WTC11 (cell line): Measurements from ENCODE around the gene PDGFRB. TPM values are rescaled to one million over a fixed set of nuclear protein-coding genes. Genes with fewer than 3 reads are reported as not detected.

Experiments
- ATAC-seq: fragments of 200-7000 bp; cut with Tn5 transposase; 2 replicates; pipeline ENCODE4 v1.10.0; 2021; ENCODE audit warnings: mild to moderate bottlenecking, moderate library complexity
- CTCF ChIA-PET: fragments of 300-600 bp; sonication (Branson Sonifier 250); formaldehyde crosslinking; loops from one replicate; lab custom pipeline; 2021; ENCODE audit warnings: antibody characterized with exemption; lab: Charles Lee
- POLR2A ChIA-PET: fragments of 350-600 bp; sonication (Branson Sonifier 250); formaldehyde crosslinking; loops from one replicate; lab custom pipeline; 2021; ENCODE audit warnings: antibody characterized with exemption; lab: Charles Lee
- DNase-seq: peaks from one replicate; pipeline ENCODE4 v3.0.0; 2021; ENCODE audit warnings: low spot score
- H3K27ac Mint-ChIP-seq: 2 replicates; pipeline ENCODE4 v1.8.0; 2021; ENCODE audit warnings: mixed read lengths
- H3K27me3 Mint-ChIP-seq: 2 replicates; pipeline ENCODE4 v1.8.0; 2021; ENCODE audit warnings: low read depth, mild to moderate bottlenecking, moderate library complexity, mixed read lengths
- H3K36me3 Mint-ChIP-seq: 2 replicates; pipeline ENCODE4 v1.8.0; 2021; ENCODE audit warnings: mixed read lengths
- H3K4me1 Mint-ChIP-seq: 2 replicates; pipeline ENCODE4 v1.8.0; 2022; ENCODE audit warnings: mixed read lengths
- H3K4me3 Mint-ChIP-seq: 2 replicates; pipeline ENCODE4 v1.8.0; 2021; ENCODE audit warnings: mild to moderate bottlenecking, moderate library complexity, mixed read lengths
- H3K9me3 Mint-ChIP-seq: 2 replicates; pipeline ENCODE4 v1.8.0; 2021; ENCODE audit warnings: mixed read lengths
- ATF1 ChIP-seq: sonication (generic); formaldehyde crosslinking; IDR thresholded peaks from 2 replicates; pipeline ENCODE4 v1.8.1; 2023; ENCODE audit warnings: mild to moderate bottlenecking, moderate library complexity, missing genetic modification reagents
- EMX1 ChIP-seq: fragments of 250-450 bp; sonication (Bioruptor Pico); IDR thresholded peaks from 2 replicates; pipeline ENCODE4 v1.8.0; 2021; ENCODE audit warnings: mild to moderate bottlenecking
- FOXJ3 ChIP-seq: sonication (generic); formaldehyde crosslinking; IDR thresholded peaks from 2 replicates; pipeline ENCODE4 v1.9.0; 2021; ENCODE audit warnings: missing genetic modification reagents, mild to moderate bottlenecking, borderline replicate concordance
- FOXP1 ChIP-seq: sonication (generic); formaldehyde crosslinking; IDR thresholded peaks from 2 replicates; pipeline ENCODE4 v1.8.0; 2022; ENCODE audit warnings: missing genetic modification reagents, mild to moderate bottlenecking, moderate library complexity, borderline replicate concordance
- MYBL2 ChIP-seq: sonication (generic); formaldehyde crosslinking; IDR thresholded peaks from 2 replicates; pipeline ENCODE4 v1.8.1; 2023; ENCODE audit warnings: mild to moderate bottlenecking, moderate library complexity, missing genetic modification reagents
- NFATC4 ChIP-seq: fragments of 250-450 bp; sonication (Bioruptor Pico); IDR thresholded peaks from 2 replicates; pipeline ENCODE4 v1.9.0; 2021; ENCODE audit warnings: mild to moderate bottlenecking
- NR2C2 ChIP-seq: sonication (generic); formaldehyde crosslinking; IDR thresholded peaks from 2 replicates; pipeline ENCODE4 v1.8.0; 2022; ENCODE audit warnings: mild to moderate bottlenecking, missing genetic modification reagents
- NR3C1 ChIP-seq: sonication (generic); formaldehyde crosslinking; conservative IDR thresholded peaks from 2 replicates; pipeline ENCODE4 v1.8.1; 2023; ENCODE audit warnings: low read depth, mild to moderate bottlenecking, missing genetic modification reagents
- PRRX2 ChIP-seq: fragments of 250-450 bp; sonication (Bioruptor Pico); IDR thresholded peaks from 2 replicates; pipeline ENCODE4 v1.8.0; 2021; ENCODE audit warnings: mild to moderate bottlenecking
- SP1 ChIP-seq: sonication (generic); formaldehyde crosslinking; conservative IDR thresholded peaks from 2 replicates; pipeline ENCODE4 v1.8.1; 2022; ENCODE audit warnings: missing genetic modification reagents
- TEAD1 ChIP-seq: sonication (generic); formaldehyde crosslinking; IDR thresholded peaks from 2 replicates; pipeline ENCODE4 v1.8.0; 2022; ENCODE audit warnings: mild to moderate bottlenecking, missing genetic modification reagents
- ZNF263 ChIP-seq: sonication (generic); formaldehyde crosslinking; IDR thresholded peaks from 2 replicates; pipeline ENCODE4 v1.8.1; 2022; ENCODE audit warnings: low read depth, mild to moderate bottlenecking, moderate library complexity, missing genetic modification reagents
- ZNF423 ChIP-seq: fragments of 250-450 bp; sonication (Bioruptor Pico); IDR thresholded peaks from 2 replicates; pipeline ENCODE4 v2.1.2; 2022; ENCODE audit warnings: mild to moderate bottlenecking, moderate library complexity
- ZNF671 ChIP-seq: fragments of 250-450 bp; sonication (Bioruptor Pico); IDR thresholded peaks from 2 replicates; pipeline ENCODE4 v1.8.0; 2021; ENCODE audit warnings: mild to moderate bottlenecking
- total RNA-seq: library from RNA; stranded (reverse); gene quantifications from 3 replicates; pipeline ENCODE4 v1.2.3, GENCODE V29; 2021
- TF ChIP-seq, protein P1 (sequence below): sonication (generic); formaldehyde crosslinking; IDR thresholded peaks from 2 replicates; pipeline ENCODE4 v1.8.1; 2023; ENCODE audit warnings: mild to moderate bottlenecking, missing genetic modification reagents
- TF ChIP-seq, protein P2 (sequence below): sonication (generic); formaldehyde crosslinking; IDR thresholded peaks from 2 replicates; pipeline ENCODE4 v1.8.1; 2023; ENCODE audit warnings: mild to moderate bottlenecking, missing genetic modification reagents, moderate library complexity
- TF ChIP-seq, protein P3 (sequence below): sonication (generic); formaldehyde crosslinking; IDR thresholded peaks from 2 replicates; pipeline ENCODE4 v1.8.0; 2022; ENCODE audit warnings: mild to moderate bottlenecking, missing genetic modification reagents
- TF ChIP-seq, protein P4 (sequence below): fragments of 250-450 bp; sonication (Bioruptor Pico); IDR thresholded peaks from 2 replicates; pipeline ENCODE4 v1.9.0; 2021; ENCODE audit warnings: mild to moderate bottlenecking
- TF ChIP-seq, protein P5 (sequence below): sonication (generic); formaldehyde crosslinking; IDR thresholded peaks from 2 replicates; pipeline ENCODE4 v1.8.0; 2023; ENCODE audit warnings: missing genetic modification reagents
- TF ChIP-seq, protein P6 (sequence below): sonication (generic); formaldehyde crosslinking; IDR thresholded peaks from 2 replicates; pipeline ENCODE4 v1.8.0; 2022; ENCODE audit warnings: mild to moderate bottlenecking, missing genetic modification reagents
- TF ChIP-seq, protein P7 (sequence below): sonication (generic); formaldehyde crosslinking; IDR thresholded peaks from 2 replicates; pipeline ENCODE4 v1.8.1; 2023; ENCODE audit warnings: mild to moderate bottlenecking, missing genetic modification reagents, moderate library complexity
- TF ChIP-seq, protein P8 (sequence below): fragments of 200-600 bp; IDR thresholded peaks from 2 replicates; pipeline ENCODE4 v1.8.0; 2022; ENCODE audit warnings: antibody characterized with exemption
- TF ChIP-seq, protein P9 (sequence below): fragments of 250-450 bp; sonication (Bioruptor Pico); IDR thresholded peaks from 2 replicates; pipeline ENCODE4 v1.9.0; 2021; ENCODE audit warnings: moderate library complexity, mild to moderate bottlenecking, inconsistent platforms, borderline replicate concordance
- TF ChIP-seq, protein P10 (sequence below): sonication (generic); formaldehyde crosslinking; conservative IDR thresholded peaks from 2 replicates; pipeline ENCODE4 v1.8.1; 2022; ENCODE audit warnings: mild to moderate bottlenecking, missing genetic modification reagents

Gene PDGFRB
- total RNA-seq, 1 experiment from 2014 or later = 5.1 TPM

DNA sequence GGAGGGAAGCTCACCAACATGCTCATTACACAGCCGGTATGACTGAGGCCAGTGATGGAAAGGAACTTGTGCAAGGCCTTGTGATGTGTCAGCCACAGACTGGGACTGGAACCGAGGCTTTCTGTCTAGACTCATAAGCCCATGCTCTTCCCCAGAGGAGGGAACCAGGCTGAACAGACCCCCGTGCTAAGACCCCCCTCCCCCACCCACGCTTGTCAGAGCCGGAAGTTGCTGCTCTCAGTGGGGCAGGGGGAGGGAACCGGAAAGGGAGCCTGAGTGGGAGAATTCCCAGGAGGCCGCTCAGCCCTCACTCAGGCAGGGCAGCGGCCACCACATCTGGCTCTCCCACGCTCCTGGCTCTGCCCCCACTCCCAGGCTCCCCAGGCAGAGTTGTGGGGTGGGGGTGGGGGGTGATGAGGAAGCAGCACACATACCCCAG lies 4.1 kb upstream of the PDGFRB start:
- Mint-ChIP-seq H3K4me3 (no peak overlapping the region), H3K9me3 (no peaks in the 10 kb centered on the region), H3K4me1 (peaks cover 31% of the 10 kb centered on the region), H3K27me3 (peaks cover 39% of the 10 kb centered on the region), H3K36me3 (no peaks in the 10 kb centered on the region), H3K27ac (no peak overlapping the region)
- ChIA-PET CTCF (interaction anchor here (0.7 to 3.9 kb wide), 6 partner anchors 16 to 58 kb away, joined by 3 to 20 read pairs (median 4); no protein-coding TSS in a partner anchor), POLR2A (interaction anchor here (0.6 kb wide), 1 partner anchor 168 kb away, joined by 3 read pairs; no protein-coding TSS in a partner anchor)
- TF ChIP-seq MYBL2 (no peak), NR3C1 (CRISPR knock-in tag) (no peak), SP1 (CRISPR knock-in tag) (no peak), FOXJ3 (CRISPR knock-in tag) (no peak), ZNF671 (CRISPR knock-in tag) (no peak), EMX1 (CRISPR knock-in tag) (no peak), PRRX2 (CRISPR knock-in tag) (no peak), NFATC4 (no peak), ZNF423 (CRISPR knock-in tag) (no peak), TEAD1 (CRISPR knock-in tag) (no peak), ZNF263 (CRISPR knock-in tag) (no peak)
- TF ChIP-seq, protein P1, sequence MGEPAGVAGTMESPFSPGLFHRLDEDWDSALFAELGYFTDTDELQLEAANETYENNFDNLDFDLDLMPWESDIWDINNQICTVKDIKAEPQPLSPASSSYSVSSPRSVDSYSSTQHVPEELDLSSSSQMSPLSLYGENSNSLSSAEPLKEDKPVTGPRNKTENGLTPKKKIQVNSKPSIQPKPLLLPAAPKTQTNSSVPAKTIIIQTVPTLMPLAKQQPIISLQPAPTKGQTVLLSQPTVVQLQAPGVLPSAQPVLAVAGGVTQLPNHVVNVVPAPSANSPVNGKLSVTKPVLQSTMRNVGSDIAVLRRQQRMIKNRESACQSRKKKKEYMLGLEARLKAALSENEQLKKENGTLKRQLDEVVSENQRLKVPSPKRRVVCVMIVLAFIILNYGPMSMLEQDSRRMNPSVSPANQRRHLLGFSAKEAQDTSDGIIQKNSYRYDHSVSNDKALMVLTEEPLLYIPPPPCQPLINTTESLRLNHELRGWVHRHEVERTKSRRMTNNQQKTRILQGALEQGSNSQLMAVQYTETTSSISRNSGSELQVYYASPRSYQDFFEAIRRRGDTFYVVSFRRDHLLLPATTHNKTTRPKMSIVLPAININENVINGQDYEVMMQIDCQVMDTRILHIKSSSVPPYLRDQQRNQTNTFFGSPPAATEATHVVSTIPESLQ (CRISPR knock-in tag) = no peak
- TF ChIP-seq, protein P2, sequence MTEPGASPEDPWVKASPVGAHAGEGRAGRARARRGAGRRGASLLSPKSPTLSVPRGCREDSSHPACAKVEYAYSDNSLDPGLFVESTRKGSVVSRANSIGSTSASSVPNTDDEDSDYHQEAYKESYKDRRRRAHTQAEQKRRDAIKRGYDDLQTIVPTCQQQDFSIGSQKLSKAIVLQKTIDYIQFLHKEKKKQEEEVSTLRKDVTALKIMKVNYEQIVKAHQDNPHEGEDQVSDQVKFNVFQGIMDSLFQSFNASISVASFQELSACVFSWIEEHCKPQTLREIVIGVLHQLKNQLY = no peak
- TF ChIP-seq, protein P3, sequence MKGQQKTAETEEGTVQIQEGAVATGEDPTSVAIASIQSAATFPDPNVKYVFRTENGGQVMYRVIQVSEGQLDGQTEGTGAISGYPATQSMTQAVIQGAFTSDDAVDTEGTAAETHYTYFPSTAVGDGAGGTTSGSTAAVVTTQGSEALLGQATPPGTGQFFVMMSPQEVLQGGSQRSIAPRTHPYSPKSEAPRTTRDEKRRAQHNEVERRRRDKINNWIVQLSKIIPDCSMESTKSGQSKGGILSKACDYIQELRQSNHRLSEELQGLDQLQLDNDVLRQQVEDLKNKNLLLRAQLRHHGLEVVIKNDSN (CRISPR knock-in tag) = no peak
- TF ChIP-seq, protein P4, sequence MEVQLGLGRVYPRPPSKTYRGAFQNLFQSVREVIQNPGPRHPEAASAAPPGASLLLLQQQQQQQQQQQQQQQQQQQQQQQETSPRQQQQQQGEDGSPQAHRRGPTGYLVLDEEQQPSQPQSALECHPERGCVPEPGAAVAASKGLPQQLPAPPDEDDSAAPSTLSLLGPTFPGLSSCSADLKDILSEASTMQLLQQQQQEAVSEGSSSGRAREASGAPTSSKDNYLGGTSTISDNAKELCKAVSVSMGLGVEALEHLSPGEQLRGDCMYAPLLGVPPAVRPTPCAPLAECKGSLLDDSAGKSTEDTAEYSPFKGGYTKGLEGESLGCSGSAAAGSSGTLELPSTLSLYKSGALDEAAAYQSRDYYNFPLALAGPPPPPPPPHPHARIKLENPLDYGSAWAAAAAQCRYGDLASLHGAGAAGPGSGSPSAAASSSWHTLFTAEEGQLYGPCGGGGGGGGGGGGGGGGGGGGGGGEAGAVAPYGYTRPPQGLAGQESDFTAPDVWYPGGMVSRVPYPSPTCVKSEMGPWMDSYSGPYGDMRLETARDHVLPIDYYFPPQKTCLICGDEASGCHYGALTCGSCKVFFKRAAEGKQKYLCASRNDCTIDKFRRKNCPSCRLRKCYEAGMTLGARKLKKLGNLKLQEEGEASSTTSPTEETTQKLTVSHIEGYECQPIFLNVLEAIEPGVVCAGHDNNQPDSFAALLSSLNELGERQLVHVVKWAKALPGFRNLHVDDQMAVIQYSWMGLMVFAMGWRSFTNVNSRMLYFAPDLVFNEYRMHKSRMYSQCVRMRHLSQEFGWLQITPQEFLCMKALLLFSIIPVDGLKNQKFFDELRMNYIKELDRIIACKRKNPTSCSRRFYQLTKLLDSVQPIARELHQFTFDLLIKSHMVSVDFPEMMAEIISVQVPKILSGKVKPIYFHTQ (CRISPR knock-in tag) = no peak
- TF ChIP-seq, protein P5, sequence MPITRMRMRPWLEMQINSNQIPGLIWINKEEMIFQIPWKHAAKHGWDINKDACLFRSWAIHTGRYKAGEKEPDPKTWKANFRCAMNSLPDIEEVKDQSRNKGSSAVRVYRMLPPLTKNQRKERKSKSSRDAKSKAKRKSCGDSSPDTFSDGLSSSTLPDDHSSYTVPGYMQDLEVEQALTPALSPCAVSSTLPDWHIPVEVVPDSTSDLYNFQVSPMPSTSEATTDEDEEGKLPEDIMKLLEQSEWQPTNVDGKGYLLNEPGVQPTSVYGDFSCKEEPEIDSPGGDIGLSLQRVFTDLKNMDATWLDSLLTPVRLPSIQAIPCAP = no peak
- TF ChIP-seq, protein P6, sequence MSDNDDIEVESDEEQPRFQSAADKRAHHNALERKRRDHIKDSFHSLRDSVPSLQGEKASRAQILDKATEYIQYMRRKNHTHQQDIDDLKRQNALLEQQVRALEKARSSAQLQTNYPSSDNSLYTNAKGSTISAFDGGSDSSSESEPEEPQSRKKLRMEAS = no peak
- no peak for ATAC-seq
- no peak for DNase-seq

DNA sequence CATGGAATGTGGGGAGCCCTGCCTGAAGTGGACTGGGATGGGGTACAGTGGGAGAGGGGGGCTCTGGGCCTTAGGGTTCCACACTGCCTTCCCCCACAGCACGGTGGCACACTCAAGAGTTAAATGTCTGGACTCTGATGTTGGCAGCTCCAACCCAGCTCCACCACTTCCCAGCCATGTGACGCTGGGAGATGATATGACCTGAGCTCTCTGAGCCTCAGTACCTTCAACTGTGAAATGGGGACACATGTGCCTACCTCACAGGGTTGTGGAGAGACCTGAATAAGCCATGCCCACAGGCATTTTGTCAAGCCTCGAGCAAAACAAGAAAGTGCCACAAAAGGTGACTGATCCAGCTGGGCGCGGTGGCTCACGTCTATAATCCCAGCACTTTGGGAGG lies 3.4 kb upstream of the PDGFRB start:
- H3K27ac Mint-ChIP-seq = no peak overlapping the region
- ChIA-PET CTCF (interaction anchor here (0.7 to 3.9 kb wide), 6 partner anchors 17 to 52 kb away, joined by 3 to 20 read pairs (median 3); no protein-coding TSS in a partner anchor), POLR2A (no interaction called here)
- H3K27me3 Mint-ChIP-seq = peaks cover 32% of the 10 kb centered on the region
- H3K4me3 Mint-ChIP-seq = no peak overlapping the region
- DNase-seq = no peak
- ATAC-seq = no peak
- no peaks in the 10 kb centered on the region for H3K36me3 Mint-ChIP-seq
- H3K4me1 Mint-ChIP-seq = peaks cover 29% of the 10 kb centered on the region
- H3K9me3 Mint-ChIP-seq = no peaks in the 10 kb centered on the region
- TF ChIP-seq ATF1 (CRISPR knock-in tag) (no peak), FOXJ3 (CRISPR knock-in tag) (no peak), NR2C2 (CRISPR knock-in tag) (no peak), FOXP1 (CRISPR knock-in tag) (no peak)
- TF ChIP-seq, protein P7, sequence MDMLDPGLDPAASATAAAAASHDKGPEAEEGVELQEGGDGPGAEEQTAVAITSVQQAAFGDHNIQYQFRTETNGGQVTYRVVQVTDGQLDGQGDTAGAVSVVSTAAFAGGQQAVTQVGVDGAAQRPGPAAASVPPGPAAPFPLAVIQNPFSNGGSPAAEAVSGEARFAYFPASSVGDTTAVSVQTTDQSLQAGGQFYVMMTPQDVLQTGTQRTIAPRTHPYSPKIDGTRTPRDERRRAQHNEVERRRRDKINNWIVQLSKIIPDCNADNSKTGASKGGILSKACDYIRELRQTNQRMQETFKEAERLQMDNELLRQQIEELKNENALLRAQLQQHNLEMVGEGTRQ (CRISPR knock-in tag) = no peak
- TF ChIP-seq, protein P8, sequence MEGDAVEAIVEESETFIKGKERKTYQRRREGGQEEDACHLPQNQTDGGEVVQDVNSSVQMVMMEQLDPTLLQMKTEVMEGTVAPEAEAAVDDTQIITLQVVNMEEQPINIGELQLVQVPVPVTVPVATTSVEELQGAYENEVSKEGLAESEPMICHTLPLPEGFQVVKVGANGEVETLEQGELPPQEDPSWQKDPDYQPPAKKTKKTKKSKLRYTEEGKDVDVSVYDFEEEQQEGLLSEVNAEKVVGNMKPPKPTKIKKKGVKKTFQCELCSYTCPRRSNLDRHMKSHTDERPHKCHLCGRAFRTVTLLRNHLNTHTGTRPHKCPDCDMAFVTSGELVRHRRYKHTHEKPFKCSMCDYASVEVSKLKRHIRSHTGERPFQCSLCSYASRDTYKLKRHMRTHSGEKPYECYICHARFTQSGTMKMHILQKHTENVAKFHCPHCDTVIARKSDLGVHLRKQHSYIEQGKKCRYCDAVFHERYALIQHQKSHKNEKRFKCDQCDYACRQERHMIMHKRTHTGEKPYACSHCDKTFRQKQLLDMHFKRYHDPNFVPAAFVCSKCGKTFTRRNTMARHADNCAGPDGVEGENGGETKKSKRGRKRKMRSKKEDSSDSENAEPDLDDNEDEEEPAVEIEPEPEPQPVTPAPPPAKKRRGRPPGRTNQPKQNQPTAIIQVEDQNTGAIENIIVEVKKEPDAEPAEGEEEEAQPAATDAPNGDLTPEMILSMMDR = no peak
- TF ChIP-seq, protein P9, sequence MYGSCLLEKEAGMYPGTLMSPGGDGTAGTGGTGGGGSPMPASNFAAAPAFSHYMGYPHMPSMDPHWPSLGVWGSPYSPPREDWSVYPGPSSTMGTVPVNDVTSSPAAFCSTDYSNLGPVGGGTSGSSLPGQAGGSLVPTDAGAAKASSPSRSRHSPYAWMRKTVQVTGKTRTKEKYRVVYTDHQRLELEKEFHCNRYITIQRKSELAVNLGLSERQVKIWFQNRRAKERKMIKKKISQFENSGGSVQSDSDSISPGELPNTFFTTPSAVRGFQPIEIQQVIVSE (CRISPR knock-in tag) = no peak
- TF ChIP-seq, protein P10, sequence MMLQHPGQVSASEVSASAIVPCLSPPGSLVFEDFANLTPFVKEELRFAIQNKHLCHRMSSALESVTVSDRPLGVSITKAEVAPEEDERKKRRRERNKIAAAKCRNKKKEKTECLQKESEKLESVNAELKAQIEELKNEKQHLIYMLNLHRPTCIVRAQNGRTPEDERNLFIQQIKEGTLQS (CRISPR knock-in tag) = no peak
